HG03097 (cell line): Measurements from ENCODE around the gene TRIM61.
"Not testable (repeated sequence)": the region's sequence is repeated elsewhere in the genome, so short reads cannot be mapped to it uniquely, and the experiment has no call there.

ENCODE experiments used
- ATAC-seq: cut with Tn5 transposase; IDR thresholded peaks from one replicate; pipeline ENCODE4 v1.9.1; 2021; ENCODE audit not compliant: unreplicated experiment, low FRiP score

TRIM61 gene

DNA sequence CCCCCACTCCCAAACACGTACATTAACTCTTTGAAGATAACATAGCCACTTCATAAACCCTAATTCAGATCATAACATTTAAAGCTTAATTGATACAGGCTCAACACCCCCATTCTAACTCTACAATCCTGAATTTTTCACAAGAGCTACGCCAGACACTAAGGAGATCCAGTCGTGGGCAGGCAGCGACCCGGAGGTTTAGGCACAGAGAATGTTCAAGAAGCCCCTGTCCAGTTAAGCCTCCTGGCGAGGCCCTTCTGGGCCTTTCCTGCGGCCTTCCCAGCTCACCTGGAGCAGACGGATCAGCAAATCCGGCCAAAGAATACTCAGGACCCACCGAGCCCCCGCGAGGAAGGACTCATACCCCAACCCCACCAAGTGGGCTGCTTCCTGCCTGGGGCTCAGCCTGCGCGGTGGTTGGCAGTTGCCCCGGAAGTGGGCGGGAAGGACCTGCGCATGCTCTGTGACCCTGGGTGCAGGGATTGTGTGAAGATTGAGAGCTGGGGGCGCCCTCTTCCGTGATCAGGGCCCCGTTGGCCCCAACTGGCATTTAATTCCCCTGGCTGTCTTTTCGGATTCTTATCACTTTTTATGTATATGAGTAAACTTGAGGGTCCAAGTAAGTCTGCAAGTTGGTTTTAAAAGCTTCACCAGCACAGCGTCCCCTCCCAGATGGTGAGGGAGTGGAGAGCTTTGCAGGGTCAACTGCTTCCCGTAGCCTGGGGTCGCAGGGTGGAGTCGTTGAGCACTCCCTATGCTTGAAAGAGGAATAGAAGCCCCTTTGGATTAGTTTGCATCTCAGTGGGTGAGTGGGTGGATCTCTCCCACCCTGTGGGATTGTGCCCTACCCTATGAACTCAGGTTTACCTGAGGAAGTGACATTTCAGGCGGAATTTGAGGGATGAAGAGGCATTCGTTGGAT lies at the start of gene TRIM61:
Gene TRIM61 (minus strand): TSS at position 415 of the 922 bp plus-strand sequence. CDS start 7,655 bp downstream, outside the sequence.
- peak; percentile 100 for ATAC-seq

DNA sequence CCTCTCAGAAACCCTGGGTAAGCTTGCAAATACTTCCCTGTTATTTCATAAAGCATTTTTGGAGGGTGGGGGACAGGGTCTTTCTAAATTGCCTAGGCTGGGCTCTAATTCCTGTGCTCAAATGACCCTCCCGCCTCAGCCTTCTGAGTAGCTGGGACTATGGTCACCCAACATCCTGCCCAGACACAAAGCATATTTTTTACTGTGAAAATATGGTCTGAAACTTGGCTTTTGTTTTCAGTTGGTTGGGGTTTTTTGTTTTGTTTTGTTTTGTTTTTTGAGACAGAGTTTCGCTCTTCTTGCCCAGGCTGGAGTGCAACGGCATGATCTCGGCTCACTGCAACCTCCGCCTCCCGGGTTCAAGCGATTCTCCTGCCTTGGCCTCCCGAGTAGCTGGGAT lies 48.3 kb upstream of the TRIM61 start:
- ATAC-seq = not testable (repeated sequence)

DNA sequence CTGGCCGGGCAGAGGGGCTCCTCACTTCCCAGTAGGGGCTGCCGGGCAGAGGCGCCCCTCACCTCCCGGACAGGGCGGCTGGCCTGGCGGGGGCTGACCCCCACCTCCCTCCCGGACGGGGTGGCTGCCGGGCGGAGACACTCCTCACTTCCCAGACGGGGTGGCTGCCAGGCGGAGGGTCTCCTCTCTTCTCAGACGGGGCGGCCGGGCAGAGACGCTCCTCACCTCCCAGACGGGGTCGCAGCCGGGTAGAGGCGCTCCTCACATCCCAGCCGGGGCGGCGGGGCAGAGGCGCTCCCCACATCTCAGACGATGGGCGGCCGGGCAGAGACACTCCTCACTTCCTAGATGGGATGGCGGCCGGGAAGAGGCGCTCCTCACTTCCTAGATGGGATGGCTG lies 42.5 kb upstream of the TRIM61 start:
- not testable (repeated sequence) for ATAC-seq

DNA sequence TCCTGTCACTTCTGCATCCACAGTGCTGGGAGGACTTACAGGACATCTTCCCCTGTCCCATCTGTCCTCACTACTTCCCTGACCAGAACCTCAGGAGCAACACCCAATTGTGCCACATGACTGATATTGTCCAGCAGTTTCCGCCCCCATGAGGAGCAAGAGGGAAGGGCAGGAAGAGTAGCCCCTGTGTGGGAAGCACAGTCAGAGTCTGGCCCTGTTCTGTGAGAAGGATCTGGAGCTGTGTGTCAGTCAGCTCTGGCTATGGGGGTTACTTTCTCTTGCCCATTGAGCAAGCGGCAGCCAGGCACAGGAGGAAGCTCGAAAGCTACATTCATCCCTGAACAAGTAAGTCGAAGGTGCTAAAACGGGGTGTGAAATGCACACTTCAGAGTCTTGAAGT lies 39.5 kb upstream of the TRIM61 start:
- no peak for ATAC-seq

DNA sequence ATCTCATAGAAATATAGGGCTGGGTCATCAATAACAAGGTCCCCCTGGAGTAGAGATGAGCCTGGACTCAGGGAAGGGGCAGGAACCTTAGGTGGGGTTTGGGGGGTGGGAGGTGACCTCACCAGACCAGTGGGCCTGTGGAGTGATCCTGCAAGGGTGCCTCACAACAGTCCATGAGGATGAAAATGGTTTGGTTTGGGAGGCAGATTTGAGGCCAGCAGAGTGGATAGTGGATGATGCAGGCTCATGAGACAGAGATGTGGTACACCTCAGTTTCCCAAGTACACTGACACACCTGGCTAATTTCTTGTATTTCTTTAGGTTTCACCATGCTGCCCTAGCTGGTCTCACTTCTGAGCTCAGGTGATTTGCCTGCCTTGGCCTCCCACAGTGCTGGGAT lies 36.2 kb upstream of the TRIM61 start:
- no peak for ATAC-seq

DNA sequence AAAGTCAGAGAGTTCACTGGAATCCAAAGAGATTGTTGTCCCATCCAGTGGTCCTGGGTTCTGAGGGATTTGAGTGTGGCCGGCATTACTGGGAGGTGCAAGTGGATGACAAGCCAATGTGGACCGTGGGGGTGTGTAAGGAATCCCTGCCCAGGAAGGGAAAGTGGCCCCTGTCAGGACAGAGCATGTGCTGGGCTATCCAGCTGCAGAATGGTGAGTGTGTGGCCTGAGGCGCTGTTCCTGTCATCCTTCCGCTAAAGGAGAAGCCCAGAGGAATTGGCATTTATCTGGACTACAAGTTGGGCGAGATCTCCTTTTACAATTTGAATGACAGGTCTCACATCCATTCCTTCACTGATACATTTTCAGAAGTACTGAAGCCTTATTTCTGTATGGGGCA lies 33.9 kb upstream of the TRIM61 start:
- no peak for ATAC-seq

DNA sequence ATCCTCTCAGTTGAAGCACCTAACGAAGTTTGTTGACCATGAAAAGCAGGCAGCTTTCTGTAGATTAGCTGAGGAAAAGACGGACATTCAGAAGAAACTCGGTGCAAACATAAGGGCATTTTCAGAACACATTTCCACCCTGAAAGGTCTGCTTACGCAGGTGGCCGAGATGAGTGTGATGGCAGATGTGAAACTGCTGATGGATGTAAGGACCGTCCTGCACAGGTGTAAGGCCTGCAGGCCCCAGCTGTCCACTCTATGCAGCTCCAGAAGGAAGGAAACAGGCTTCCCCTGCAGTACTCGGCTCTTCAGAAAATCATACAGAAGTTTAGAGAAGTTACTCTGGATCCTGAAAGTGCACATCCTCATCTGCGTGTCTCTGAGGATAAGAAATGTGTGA lies 33.5 kb upstream of the TRIM61 start:
- no peak for ATAC-seq

DNA sequence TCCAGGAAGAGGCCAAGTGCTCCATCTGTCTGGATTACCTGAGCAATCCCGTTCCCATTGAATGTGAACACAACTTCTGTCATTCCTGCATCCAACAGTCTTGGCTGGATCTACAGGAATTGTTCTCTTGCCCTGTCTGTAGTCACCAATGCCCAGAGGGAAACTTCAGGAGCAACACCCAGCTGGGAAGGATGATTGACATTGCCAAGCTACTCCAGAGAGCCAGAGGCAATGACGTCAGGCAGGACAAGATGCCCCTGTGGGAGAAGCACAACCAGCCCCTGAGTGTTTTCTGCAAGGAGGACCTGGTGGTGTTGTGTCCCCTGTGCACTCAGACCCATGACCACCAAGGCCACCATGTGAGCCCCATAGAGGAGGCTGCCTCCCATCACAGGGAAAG lies 33.0 kb upstream of the TRIM61 start:
- ATAC-seq = no peak

DNA sequence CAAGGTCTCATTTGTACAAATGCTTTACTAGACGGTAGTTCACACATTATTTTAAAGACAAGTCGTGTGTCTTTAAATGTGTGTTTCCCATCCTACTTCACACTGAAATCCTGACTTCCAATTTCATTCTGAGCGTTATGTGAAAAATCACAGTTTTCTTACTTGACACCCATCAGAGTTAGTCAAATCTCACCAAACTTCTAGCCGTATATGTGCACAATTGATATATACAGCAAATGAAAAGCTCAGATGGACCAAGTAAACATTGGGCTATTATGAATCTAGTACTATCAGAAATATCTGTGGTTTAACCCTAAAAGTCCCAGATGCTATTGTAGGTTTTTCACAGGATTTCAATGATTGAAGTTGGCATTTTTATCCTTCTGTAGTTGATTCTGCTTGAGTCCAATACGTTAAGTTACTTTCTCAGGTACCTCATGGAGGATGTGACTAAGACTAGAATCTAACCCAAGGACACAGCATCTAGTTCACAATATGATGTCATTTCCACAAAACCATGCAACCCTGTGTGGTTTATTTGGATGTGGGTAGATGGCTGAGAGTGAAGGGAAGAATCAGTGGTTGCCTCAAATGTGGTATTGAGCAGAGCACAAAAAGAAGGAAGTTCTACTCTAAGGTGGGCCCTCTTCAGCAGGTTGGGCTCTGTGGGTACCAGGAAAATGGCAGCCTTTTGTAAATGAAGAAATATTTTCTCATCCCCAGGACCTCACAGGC lies 32.2 kb upstream of the TRIM61 start:
- ATAC-seq = peak; percentile 65

DNA sequence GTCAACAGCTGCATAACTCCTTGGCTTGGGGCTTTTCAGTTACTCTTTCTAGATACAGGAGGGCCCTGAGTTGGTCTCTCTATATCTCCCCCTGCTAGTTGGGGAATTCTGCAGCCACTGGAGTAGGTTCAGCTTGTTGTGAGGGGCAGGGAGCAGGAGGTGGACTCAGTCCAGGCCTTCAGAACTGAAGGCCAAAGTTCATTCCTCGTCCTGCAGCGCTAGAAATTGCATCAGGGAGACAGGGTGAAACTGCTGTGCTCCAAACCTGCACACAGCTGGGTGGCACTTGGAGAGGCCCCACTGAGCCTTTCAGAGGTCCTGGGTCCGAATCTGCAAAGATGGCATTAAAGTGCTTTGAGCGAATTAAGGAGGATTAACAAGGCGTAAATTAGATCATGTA lies 29.4 kb upstream of the TRIM61 start:
- ATAC-seq = no peak

DNA sequence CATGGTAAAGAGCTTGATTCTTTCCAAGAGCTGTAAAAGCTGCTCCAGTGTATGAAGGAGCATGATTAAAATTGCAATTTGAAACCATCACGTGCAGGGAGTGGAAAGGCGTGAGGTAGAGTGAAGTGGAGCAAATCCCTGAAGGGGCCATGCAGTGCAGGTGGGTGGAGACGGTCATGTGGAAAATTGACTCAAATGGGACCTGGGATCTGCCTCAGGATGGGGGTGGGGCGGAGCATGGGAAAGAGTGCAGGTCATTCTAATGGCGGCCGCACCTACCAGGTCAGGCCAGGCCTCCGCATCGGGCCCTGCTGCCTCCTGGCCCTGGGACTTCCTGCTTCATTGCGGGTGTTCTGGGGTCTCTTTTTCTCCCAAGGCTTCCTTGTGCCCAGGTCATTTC lies 29.0 kb upstream of the TRIM61 start:
- no peak for ATAC-seq

DNA sequence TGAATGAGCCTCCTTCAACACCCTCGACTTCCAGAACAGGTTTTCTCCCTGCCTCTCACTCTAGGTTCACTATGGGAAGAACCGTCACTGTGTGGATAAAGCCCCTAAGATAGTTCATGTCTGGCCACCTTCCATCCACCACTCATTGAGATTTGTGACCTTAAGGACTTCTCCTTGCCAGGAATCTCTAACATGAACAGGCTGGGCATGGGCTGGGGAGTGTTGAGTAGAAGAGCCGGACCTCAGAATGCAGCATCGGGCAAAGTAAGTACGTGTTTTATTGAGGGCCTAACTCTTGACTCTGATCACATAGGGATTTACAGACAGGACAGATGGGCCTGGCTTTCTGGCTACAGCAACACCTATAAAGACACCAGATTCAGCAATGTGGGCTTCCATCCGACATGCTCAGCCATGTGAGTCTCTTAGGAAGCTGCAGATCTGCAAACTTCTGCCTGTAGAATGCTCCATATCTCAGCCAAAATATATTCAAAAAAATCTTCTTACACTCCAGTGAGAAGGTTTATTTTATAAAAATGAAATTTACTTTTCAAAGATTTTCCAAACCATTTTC lies 28.0 kb upstream of the TRIM61 start:
- no peak for ATAC-seq

DNA sequence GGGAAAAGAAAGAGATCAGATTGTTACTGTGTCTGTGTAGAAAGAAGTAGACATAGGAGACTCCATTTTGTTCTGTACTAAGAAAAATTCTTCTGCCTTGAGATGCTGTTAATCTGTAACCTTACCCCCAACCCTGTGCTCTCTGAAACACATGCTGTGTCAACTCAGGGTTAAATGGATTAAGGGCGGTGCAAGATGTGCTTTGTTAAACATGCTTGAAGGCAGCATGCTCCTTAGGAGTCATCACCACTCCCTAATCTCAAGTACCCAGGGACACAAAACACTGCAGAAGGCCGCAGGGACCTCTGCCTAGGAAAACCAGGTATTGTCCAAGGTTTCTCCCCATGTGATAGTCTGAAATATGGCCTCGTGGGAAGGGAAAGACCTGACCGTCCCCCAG lies 24.5 kb upstream of the TRIM61 start:
- not testable (repeated sequence) for ATAC-seq

DNA sequence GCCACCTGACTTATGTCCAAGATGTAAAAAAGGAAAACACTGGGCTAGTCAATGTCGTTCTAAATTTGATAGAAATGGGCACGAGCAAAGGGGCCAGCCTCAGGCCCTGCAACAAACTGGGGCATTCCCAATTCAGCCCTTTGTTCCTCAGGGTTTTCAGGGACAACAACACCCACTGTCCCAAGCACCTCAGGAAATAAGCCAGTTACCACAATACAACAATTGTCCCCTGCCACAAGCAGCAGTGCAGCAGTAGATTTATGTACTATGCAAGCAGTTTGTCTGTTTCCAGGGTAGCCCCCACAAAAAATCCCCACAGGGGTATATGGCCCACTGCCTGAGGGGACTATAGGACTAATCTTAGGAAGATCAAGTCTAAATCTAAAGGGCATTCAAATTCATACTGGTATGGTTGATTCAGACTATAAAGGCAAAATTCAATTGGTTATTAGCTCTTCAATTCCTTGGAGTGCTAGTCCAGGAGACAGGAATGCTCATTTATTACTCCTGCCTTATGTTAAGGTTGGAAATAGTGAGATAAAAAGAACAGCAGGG lies 21.1 kb upstream of the TRIM61 start:
- not testable (repeated sequence) for ATAC-seq

DNA sequence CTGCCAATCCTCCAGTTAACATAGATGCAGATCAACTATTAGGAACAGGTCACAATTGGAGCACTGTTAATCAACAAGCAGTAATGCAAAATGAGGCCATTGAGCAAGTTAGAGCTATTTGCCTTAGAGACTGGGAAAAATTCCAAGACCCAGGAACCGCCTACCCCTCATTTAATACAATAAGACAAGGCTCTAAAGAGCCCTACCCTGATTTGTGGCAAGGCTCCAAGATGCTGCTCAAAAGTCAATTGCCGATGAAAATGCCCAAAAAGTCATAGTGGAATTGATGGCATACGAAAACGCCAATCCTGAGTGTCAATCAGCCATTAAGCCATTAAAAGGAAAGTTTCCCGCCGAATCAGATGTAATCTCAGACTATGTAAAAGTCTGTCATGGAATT lies 20.5 kb upstream of the TRIM61 start:
- no peak for ATAC-seq

DNA sequence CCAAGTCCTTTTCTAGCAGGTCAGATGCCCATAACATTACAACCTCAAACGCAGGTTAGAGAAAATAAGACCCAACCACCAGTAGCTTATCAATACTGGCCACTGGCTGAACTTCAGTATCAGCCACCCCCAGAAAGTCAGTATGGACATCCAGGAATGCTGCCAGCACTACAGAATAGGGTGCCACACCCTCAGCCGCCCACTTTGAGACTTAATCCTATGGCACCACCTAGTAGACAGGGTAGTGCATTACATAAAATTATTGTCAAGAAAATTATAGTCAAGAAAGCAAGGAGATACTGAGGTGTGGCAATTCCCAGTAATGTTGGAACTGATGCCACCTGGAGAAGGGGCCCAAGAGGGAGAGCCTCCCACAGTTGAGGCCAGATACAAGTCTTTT lies 19.9 kb upstream of the TRIM61 start:
- no peak for ATAC-seq

DNA sequence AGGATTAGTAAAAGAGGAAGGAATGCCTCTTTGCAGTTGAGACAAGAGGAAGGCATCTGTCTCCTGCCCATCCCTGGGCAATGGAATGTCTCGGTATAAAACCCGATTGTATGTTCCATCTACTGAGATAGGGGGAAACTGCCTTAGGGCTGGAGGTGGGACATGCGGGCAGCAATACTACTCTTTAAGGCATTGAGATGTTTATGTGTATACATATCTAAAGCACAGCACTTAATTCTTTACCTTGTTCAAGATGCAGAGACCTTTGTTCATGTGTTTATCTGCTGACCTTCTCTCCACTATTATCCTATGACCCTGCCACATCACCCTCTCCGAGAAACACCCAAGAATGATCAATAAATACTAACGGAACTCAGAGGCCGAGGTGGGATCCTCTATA lies 18.7 kb upstream of the TRIM61 start:
- not testable (repeated sequence) for ATAC-seq

DNA sequence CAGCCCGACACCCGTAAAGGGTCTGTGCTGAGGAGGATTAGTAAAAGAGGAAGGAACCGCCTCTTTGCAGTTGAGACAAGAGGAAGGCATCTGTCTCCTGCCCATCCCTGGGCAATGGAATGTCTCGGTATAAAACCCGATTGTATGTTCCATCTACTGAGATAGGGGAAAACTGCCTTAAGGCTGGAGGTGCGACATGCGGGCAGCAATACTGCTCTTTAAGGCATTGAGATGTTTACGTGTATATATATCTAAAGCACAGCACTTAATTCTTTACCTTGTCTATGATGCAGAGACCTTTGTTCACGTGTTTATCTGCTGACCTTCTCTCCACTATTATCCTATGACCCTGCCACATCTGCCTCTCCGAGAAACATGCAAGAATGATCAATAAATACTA lies 13.3 kb upstream of the TRIM61 start:
- ATAC-seq = not testable (repeated sequence)

DNA sequence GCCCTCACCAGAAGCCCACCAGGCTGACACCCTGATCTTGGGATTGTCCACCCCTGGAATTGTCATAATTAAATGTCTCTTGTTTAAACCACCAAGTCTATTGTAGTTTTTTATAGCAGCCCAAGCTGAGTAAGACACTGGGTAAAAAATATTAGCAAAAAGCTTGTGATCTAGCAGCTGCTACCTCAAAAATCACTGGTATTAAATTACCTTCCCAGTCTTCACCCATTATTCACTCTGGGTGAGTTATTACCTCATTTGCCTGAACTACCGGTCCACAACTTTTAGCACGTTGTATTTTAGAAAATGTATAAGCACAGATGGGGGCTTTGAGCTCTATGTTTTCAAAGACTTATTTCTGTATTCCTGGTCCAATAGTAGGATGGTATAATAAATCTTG lies 12.0 kb upstream of the TRIM61 start:
- ATAC-seq = no peak

DNA sequence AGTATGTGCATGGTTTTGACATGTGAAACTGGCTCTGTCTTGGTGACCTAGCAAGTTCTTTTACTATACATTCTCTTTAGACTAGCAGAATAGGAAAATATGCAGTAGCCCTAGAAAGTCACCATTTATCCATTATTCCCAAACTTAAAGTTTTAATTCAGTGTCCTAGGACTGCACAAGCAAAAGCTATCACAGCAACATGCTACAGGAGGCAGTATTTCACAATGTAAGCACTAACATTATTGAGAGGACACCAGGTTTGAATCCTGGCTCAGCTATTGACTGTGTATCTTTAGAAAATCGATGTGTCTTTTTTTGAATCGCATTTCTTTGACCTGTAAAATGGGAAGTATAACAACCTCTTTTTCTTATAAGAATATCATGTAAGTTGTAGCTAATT lies 5.5 kb downstream of the TRIM61 start:
- not testable (repeated sequence) for ATAC-seq

DNA sequence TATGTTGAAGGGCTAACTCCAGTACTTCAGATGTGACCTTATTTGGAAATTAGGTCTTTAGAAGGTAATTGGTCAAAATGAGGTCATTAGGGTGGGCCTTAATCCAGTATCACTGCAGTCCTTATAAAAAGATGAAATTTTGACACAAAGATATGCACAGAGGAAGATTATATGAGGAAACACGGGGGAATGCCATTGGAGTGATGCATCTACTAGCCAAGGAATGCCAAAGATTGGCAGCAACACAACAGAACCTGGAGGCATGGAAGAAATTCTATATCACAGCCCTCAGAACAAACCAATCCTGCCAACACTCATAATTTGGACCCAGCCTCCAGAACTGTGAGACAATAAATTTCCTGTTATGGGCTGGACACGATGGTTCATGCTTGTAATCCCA lies 17.6 kb downstream of the TRIM61 start:
- ATAC-seq = no peak
